A549 (cell line): Measurements from ENCODE around the gene ECM2.

Experiments used
- CHD4 ChIP-seq: fragments of 200-600 bp; sonication (generic); IDR thresholded peaks from 2 replicates; pipeline ENCODE4 v1.6.1; 2016; ENCODE audit warnings: antibody characterized with exemption, mild to moderate bottlenecking, borderline replicate concordance
- POLR2A ChIP-seq: IDR thresholded peaks from 2 replicates; pipeline ENCODE4 v1.6.1; 2012; ENCODE audit warnings: mild to moderate bottlenecking, low read length
- RFX5 ChIP-seq: fragments of 450-650 bp; IDR thresholded peaks from 2 replicates; pipeline ENCODE4 v1.7.1; 2014; ENCODE audit warnings: antibody characterized with exemption, mild to moderate bottlenecking, moderate library complexity
- SMC3 ChIP-seq: fragments of >200 bp; sonication (Bioruptor Twin); formaldehyde crosslinking; IDR thresholded peaks from 3 replicates; pipeline ENCODE4 v1.6.1; 2018; ENCODE audit warnings: inconsistent platforms
- TF ChIP-seq, protein P1 (sequence below): fragments of >200 bp; sonication (Bioruptor Twin); formaldehyde crosslinking; IDR thresholded peaks from 3 replicates; pipeline ENCODE4 v1.5.1; 2016
- TF ChIP-seq, protein P2 (sequence below): IDR thresholded peaks from 2 replicates; pipeline ENCODE4 v1.6.1; 2012
- TF ChIP-seq, protein P3 (sequence below): fragments of 150-350 bp; IDR thresholded peaks from 2 replicates; pipeline ENCODE4 v1.6.1; 2014; ENCODE audit warnings: low read depth, mild to moderate bottlenecking, low read length
- TF ChIP-seq, protein P4 (sequence below): fragments of 200-600 bp; sonication (generic); IDR thresholded peaks from 2 replicates; pipeline ENCODE4 v1.6.1; 2016; ENCODE audit warnings: antibody characterized with exemption, mild to moderate bottlenecking, moderate library complexity
- TF ChIP-seq, protein P5 (sequence below): fragments of 450-650 bp; IDR thresholded peaks from 2 replicates; pipeline ENCODE4 v1.6.1; 2014; ENCODE audit warnings: antibody characterized with exemption
- TF ChIP-seq, protein P6 (sequence below): IDR thresholded peaks from 2 replicates; pipeline ENCODE4 v1.6.1; 2012; ENCODE audit warnings: low read depth, borderline replicate concordance
- TF ChIP-seq, protein P7 (sequence below): fragments of >200 bp; sonication (Bioruptor Twin); formaldehyde crosslinking; IDR thresholded peaks from 3 replicates; pipeline ENCODE4 v1.6.1; 2016

DNA sequence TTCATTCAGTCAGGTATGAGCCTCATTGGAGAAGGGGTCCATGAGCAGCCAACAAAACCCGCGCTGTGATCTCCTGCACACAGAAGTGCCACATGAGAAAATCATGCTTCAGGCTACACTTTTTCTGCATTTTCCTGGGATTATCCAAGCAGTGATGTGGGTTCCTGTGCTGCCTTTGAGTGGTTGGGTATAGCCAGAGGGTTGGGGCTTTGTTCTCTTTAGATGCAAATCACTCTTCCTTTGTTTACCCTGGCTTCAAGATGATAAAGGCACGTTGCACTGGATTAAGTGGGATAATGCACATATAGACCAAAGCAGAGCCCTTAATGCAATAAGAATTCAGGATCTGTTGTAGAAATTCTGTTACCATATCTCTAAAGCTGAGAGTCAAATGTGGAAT lies 18.7 kb downstream of the ECM2 start:
- TF ChIP-seq, protein P1, sequence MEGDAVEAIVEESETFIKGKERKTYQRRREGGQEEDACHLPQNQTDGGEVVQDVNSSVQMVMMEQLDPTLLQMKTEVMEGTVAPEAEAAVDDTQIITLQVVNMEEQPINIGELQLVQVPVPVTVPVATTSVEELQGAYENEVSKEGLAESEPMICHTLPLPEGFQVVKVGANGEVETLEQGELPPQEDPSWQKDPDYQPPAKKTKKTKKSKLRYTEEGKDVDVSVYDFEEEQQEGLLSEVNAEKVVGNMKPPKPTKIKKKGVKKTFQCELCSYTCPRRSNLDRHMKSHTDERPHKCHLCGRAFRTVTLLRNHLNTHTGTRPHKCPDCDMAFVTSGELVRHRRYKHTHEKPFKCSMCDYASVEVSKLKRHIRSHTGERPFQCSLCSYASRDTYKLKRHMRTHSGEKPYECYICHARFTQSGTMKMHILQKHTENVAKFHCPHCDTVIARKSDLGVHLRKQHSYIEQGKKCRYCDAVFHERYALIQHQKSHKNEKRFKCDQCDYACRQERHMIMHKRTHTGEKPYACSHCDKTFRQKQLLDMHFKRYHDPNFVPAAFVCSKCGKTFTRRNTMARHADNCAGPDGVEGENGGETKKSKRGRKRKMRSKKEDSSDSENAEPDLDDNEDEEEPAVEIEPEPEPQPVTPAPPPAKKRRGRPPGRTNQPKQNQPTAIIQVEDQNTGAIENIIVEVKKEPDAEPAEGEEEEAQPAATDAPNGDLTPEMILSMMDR = no peak
- no peak for TF ChIP-seq POLR2A
- TF ChIP-seq, protein P2, sequence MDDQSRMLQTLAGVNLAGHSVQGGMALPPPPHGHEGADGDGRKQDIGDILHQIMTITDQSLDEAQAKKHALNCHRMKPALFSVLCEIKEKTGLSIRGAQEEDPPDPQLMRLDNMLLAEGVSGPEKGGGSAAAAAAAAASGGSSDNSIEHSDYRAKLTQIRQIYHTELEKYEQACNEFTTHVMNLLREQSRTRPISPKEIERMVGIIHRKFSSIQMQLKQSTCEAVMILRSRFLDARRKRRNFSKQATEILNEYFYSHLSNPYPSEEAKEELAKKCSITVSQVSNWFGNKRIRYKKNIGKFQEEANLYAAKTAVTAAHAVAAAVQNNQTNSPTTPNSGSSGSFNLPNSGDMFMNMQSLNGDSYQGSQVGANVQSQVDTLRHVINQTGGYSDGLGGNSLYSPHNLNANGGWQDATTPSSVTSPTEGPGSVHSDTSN = no peak
- TF ChIP-seq, protein P3, sequence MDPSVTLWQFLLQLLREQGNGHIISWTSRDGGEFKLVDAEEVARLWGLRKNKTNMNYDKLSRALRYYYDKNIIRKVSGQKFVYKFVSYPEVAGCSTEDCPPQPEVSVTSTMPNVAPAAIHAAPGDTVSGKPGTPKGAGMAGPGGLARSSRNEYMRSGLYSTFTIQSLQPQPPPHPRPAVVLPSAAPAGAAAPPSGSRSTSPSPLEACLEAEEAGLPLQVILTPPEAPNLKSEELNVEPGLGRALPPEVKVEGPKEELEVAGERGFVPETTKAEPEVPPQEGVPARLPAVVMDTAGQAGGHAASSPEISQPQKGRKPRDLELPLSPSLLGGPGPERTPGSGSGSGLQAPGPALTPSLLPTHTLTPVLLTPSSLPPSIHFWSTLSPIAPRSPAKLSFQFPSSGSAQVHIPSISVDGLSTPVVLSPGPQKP = no peak
- no peak for TF ChIP-seq RFX5
- TF ChIP-seq, protein P4, sequence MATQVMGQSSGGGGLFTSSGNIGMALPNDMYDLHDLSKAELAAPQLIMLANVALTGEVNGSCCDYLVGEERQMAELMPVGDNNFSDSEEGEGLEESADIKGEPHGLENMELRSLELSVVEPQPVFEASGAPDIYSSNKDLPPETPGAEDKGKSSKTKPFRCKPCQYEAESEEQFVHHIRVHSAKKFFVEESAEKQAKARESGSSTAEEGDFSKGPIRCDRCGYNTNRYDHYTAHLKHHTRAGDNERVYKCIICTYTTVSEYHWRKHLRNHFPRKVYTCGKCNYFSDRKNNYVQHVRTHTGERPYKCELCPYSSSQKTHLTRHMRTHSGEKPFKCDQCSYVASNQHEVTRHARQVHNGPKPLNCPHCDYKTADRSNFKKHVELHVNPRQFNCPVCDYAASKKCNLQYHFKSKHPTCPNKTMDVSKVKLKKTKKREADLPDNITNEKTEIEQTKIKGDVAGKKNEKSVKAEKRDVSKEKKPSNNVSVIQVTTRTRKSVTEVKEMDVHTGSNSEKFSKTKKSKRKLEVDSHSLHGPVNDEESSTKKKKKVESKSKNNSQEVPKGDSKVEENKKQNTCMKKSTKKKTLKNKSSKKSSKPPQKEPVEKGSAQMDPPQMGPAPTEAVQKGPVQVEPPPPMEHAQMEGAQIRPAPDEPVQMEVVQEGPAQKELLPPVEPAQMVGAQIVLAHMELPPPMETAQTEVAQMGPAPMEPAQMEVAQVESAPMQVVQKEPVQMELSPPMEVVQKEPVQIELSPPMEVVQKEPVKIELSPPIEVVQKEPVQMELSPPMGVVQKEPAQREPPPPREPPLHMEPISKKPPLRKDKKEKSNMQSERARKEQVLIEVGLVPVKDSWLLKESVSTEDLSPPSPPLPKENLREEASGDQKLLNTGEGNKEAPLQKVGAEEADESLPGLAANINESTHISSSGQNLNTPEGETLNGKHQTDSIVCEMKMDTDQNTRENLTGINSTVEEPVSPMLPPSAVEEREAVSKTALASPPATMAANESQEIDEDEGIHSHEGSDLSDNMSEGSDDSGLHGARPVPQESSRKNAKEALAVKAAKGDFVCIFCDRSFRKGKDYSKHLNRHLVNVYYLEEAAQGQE = no peak
- TF ChIP-seq, protein P5, sequence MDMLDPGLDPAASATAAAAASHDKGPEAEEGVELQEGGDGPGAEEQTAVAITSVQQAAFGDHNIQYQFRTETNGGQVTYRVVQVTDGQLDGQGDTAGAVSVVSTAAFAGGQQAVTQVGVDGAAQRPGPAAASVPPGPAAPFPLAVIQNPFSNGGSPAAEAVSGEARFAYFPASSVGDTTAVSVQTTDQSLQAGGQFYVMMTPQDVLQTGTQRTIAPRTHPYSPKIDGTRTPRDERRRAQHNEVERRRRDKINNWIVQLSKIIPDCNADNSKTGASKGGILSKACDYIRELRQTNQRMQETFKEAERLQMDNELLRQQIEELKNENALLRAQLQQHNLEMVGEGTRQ = no peak
- TF ChIP-seq SMC3 = no peak
- no peak for TF ChIP-seq CHD4
- TF ChIP-seq, protein P6, sequence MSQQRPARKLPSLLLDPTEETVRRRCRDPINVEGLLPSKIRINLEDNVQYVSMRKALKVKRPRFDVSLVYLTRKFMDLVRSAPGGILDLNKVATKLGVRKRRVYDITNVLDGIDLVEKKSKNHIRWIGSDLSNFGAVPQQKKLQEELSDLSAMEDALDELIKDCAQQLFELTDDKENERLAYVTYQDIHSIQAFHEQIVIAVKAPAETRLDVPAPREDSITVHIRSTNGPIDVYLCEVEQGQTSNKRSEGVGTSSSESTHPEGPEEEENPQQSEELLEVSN = no peak
- TF ChIP-seq, protein P7, sequence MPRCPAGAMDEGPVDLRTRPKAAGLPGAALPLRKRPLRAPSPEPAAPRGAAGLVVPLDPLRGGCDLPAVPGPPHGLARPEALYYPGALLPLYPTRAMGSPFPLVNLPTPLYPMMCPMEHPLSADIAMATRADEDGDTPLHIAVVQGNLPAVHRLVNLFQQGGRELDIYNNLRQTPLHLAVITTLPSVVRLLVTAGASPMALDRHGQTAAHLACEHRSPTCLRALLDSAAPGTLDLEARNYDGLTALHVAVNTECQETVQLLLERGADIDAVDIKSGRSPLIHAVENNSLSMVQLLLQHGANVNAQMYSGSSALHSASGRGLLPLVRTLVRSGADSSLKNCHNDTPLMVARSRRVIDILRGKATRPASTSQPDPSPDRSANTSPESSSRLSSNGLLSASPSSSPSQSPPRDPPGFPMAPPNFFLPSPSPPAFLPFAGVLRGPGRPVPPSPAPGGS = no peak
